ENCODE data around the gene SH3RF1. TPM values are rescaled to one million over a fixed set of nuclear protein-coding genes. Genes with fewer than 3 reads are reported as not detected.

Gene SH3RF1
- total RNA-seq, 1 experiment from 2014 or later, result 15.3 TPM

DNA sequence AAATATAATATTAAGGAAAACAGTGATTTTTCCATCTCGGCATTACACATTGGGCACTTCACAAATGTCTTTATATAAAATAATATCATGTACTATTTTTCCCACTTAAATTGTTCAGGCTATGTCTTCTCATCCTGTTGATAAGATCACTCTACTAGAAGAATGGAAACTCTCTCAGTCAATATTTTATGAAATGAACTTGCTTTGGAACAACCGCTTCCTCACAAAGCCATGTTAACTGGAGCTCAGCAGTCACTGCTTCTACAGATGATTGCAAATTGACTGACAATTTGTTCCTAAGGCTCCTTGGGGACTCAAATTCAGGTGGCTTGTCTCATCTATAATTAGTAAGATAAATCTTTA lies 133.2 kb downstream of the SH3RF1 start:
- H3K79me2 ChIP-seq (ENCODE audit: insufficient read depth, low read length), result no peaks in the 10 kb centered on the region
- DNase-seq, result no peak
- no peak overlapping the region for H2BK5ac ChIP-seq (ENCODE audit: insufficient read length, low read length)
- H3K79me1 ChIP-seq (ENCODE audit: insufficient read depth, low read depth, low read length, poor library complexity, severe bottlenecking), result no peaks in the 10 kb centered on the region
- no peak overlapping the region for H3K4ac ChIP-seq (ENCODE audit: low read depth, low read length)
- H3K23me2 ChIP-seq (ENCODE audit: insufficient read length, low read depth, low read length, poor library complexity, severe bottlenecking), result no peaks in the 10 kb centered on the region
- H3K23ac ChIP-seq (ENCODE audit: insufficient read length, low read depth, low read length), result no peak overlapping the region
- Mint-ChIP-seq H3K27ac (no peak overlapping the region), H3K4me1 (peaks cover 3 to 4% of the 10 kb centered on the region in 2 experiments), H3K9me3 (no peaks in the 10 kb centered on the region), H3K4me3 (no peak overlapping the region), H3K27me3 (ENCODE audit: low read depth) (no peaks in the 10 kb centered on the region), H3K36me3 (ENCODE audit: insufficient read depth in 1 of 3, low read depth in 3 of 3) (peaks cover 11 to 25% (median 23%) of the 10 kb centered on the region in 3 experiments; a peak in 6 of 7 replicates)
- H3K18ac ChIP-seq (ENCODE audit: insufficient read length, low read depth, low read length), result no peak overlapping the region
- no peaks in the 10 kb centered on the region for H4K20me1 ChIP-seq (ENCODE audit: control insufficient read depth, insufficient read depth, insufficient read length)
- H3K9ac ChIP-seq (ENCODE audit: extremely low read depth, insufficient read length, low read length), result no peak overlapping the region
- no peak overlapping the region for H2BK20ac ChIP-seq (ENCODE audit: low read depth, low read length, poor library complexity, severe bottlenecking)
- no peak overlapping the region for H3K56ac ChIP-seq (ENCODE audit: insufficient read length, low read depth, low read length)
- no peaks in the 10 kb centered on the region; the same call in 1 of the 2 replicates for H3K4me1 ChIP-seq (ENCODE audit: insufficient read depth, low read length)
- TF ChIP-seq, protein P1, sequence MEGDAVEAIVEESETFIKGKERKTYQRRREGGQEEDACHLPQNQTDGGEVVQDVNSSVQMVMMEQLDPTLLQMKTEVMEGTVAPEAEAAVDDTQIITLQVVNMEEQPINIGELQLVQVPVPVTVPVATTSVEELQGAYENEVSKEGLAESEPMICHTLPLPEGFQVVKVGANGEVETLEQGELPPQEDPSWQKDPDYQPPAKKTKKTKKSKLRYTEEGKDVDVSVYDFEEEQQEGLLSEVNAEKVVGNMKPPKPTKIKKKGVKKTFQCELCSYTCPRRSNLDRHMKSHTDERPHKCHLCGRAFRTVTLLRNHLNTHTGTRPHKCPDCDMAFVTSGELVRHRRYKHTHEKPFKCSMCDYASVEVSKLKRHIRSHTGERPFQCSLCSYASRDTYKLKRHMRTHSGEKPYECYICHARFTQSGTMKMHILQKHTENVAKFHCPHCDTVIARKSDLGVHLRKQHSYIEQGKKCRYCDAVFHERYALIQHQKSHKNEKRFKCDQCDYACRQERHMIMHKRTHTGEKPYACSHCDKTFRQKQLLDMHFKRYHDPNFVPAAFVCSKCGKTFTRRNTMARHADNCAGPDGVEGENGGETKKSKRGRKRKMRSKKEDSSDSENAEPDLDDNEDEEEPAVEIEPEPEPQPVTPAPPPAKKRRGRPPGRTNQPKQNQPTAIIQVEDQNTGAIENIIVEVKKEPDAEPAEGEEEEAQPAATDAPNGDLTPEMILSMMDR (conservative IDR thresholded peaks at IDR 0.05), result no peak
- H3K27me3 ChIP-seq (ENCODE audit: insufficient read depth, low read length), result no peaks in the 10 kb centered on the region
- no peak overlapping the region for H2AK5ac ChIP-seq (ENCODE audit: insufficient read length, low read length)
- no peak overlapping the region for H4K5ac ChIP-seq (ENCODE audit: insufficient read length, low read depth, low read length)
- no peak overlapping the region for H3K14ac ChIP-seq (ENCODE audit: insufficient read depth, low read length)
- no CpG with 5 or more reads among the region's 2 CpGs for WGBS (ENCODE audit: extremely low coverage, insufficient read length, low lambda C conversion rate)
- H3K27ac ChIP-seq (ENCODE audit: insufficient read length, low read depth, low read length), result no peak overlapping the region
- H2BK120ac ChIP-seq (ENCODE audit: low read depth, low read length, poor library complexity, severe bottlenecking), result no peak overlapping the region
- H2AFZ ChIP-seq (ENCODE audit: low read length), result no peak overlapping the region
- no peak overlapping the region for H3K4me2 ChIP-seq (ENCODE audit: insufficient read depth, insufficient read length, low read length)
- no peaks in the 10 kb centered on the region for H3K9me3 ChIP-seq (ENCODE audit: control insufficient read depth, low read depth, low read length)
- H2BK15ac ChIP-seq (ENCODE audit: low read depth, low read length), result no peak overlapping the region
- H2BK12ac ChIP-seq (ENCODE audit: insufficient read length, low read depth, low read length), result no peak overlapping the region
- no peak overlapping the region for H4K91ac ChIP-seq (ENCODE audit: insufficient read length, low read depth, low read length)
- no peak overlapping the region for H3T11ph ChIP-seq (ENCODE audit: low read length)
- no peak overlapping the region for H4K8ac ChIP-seq (replicated peaks; ENCODE audit: insufficient read length, low read depth, low read length)

Measured in H9 (cell line).